HG02678 (cell line): ENCODE data around the gene FASTKD2.

Source experiments
- ATAC-seq: cut with Tn5 transposase; IDR thresholded peaks from one replicate; pipeline ENCODE4 v1.9.1; 2021; ENCODE audit warnings: mild to moderate bottlenecking, moderate library complexity; ENCODE audit not compliant: unreplicated experiment

Gene FASTKD2

GRCh38 chr2:206833291-206833690 lies 67.9 kb downstream of the FASTKD2 start:
- ATAC-seq = no peak

- no peak for ATAC-seq
Measured at GRCh38 chr2:206836722-206837121, 71.3 kb downstream of the FASTKD2 start.

- no peak for ATAC-seq
Measured at GRCh38 chr2:206837775-206838174, 72.4 kb downstream of the FASTKD2 start.

DNA sequence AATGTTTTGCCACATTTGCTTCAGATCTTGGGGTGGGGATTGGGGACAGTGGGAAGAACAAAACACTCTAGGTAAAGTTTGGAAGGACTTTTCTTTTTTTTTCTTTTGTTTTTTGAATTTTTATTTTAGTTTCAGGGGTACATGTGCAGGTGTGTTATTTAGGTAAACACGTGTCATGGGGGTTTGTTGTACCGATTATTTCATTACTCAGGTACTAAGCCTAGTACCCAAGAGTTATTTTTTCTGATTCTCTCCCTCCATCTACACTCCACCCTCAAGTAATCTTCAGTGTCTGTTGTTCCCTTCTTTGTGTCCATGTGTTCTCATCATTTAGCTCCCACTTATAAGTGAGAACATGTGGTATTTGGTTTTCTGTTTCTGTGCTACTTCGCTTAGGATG lies 73.3 kb downstream of the FASTKD2 start:
- no peak for ATAC-seq

GRCh38 chr2:206840999-206841398 lies 75.6 kb downstream of the FASTKD2 start:
- ATAC-seq = no peak
